ENCODE results near the gene PCDHA3. TPM values are rescaled to one million over a fixed set of nuclear protein-coding genes. Genes with fewer than 3 reads are reported as not detected.
"Not testable (repeated sequence)": the region's sequence is repeated elsewhere in the genome, so short reads cannot be mapped to it uniquely, and the experiment has no call there.

Gene PCDHA3
- total RNA-seq, 1 donor from 2014 or later, result 16.3 TPM

- not testable (repeated sequence) for DNase-seq (ENCODE audit: low spot score in 2 of 2); FAIRE-seq
These were observed 47.6 kb downstream of the PCDHA3 start, which contains the start of gene PCDHA9 for GRCh38 chr5:140848139-140849102. PCDHA9 (plus strand) TSS chr5:140848382; CDS start chr5:140848496, 114 bp downstream.

- not testable (repeated sequence) for DNase-seq (ENCODE audit: low spot score in 2 of 2); FAIRE-seq
These were observed 49.2 kb downstream of the PCDHA3 start for GRCh38 chr5:140849831-140850634.

Other genes starting within 250 kb of the PCDHA3 start
- 17.1 TPM for gene SRA1, start 243.6 kb upstream of the PCDHA3 start, total RNA-seq
- 23.2 TPM for gene APBB3, start 236.5 kb upstream of the PCDHA3 start, total RNA-seq
- 2.0 TPM for gene SLC35A4, start 236.2 kb upstream of the PCDHA3 start, total RNA-seq
- gene CD14, start 167.9 kb upstream of the PCDHA3 start, total RNA-seq, result 11.4 TPM
- gene TMCO6, start 161.6 kb upstream of the PCDHA3 start, total RNA-seq, result 5.7 TPM
- gene NDUFA2, start 153.4 kb upstream of the PCDHA3 start, total RNA-seq, result 28.5 TPM
- gene IK, start 153.2 kb upstream of the PCDHA3 start, total RNA-seq, result 83.6 TPM
- gene WDR55, start 136.2 kb upstream of the PCDHA3 start, total RNA-seq, result 12.6 TPM
- 0.82 TPM for gene DND1, start 127.5 kb upstream of the PCDHA3 start, total RNA-seq
- gene HARS1, start 109.7 kb upstream of the PCDHA3 start, total RNA-seq, result 74.2 TPM
- gene HARS2, start 109.6 kb upstream of the PCDHA3 start, total RNA-seq, result 25.7 TPM
- 68.1 TPM for gene ZMAT2, start 100.6 kb upstream of the PCDHA3 start, total RNA-seq
- gene PCDHA1, start 14.9 kb upstream of the PCDHA3 start, total RNA-seq, result 8.6 TPM
- 10.6 TPM for gene PCDHA2, start 6.2 kb upstream of the PCDHA3 start, total RNA-seq
- 12.2 TPM for gene PCDHA4, start 6.0 kb downstream of the PCDHA3 start, total RNA-seq
- 8.2 TPM for gene PCDHA5, start 20.6 kb downstream of the PCDHA3 start, total RNA-seq
- gene PCDHA6, start 26.9 kb downstream of the PCDHA3 start, total RNA-seq, result 17.1 TPM
- gene PCDHA7, start 33.2 kb downstream of the PCDHA3 start, total RNA-seq, result 15.5 TPM
- gene PCDHA8, start 40.1 kb downstream of the PCDHA3 start, total RNA-seq, result 8.2 TPM
- 9.8 TPM for gene PCDHA9, start 47.3 kb downstream of the PCDHA3 start, total RNA-seq
- 10.6 TPM for gene PCDHA10, start 54.8 kb downstream of the PCDHA3 start, total RNA-seq
- 29.3 TPM for gene PCDHA11, start 67.9 kb downstream of the PCDHA3 start, total RNA-seq
- 11.0 TPM for gene PCDHA12, start 74.3 kb downstream of the PCDHA3 start, total RNA-seq
- 13.5 TPM for gene PCDHA13, start 81.1 kb downstream of the PCDHA3 start, total RNA-seq
- 76.2 TPM for gene PCDHAC1, start 125.2 kb downstream of the PCDHA3 start, total RNA-seq
- gene PCDHAC2, start 165.4 kb downstream of the PCDHA3 start, total RNA-seq, result 29.8 TPM

All from frontal cortex (tissue), 4 donors.